H9 (cell line): ENCODE data around the gene C10orf62. TPM values are rescaled to one million over a fixed set of nuclear protein-coding genes. Genes with fewer than 3 reads are reported as not detected.

Experiments used
- DNase-seq: peaks from one replicate; pipeline ENCODE4 v3.0.0-alpha.2; 2017
- H2AFZ ChIP-seq: one replicate; pipeline ENCODE4 v1.6.1; 2013; ENCODE audit warnings: mild to moderate bottlenecking, low read length, control low read depth, moderate library complexity
- H2AK5ac ChIP-seq: 2 replicates; pipeline ENCODE4 v1.6.1; 2013; ENCODE audit warnings: low read length, control low read depth, mixed read lengths; ENCODE audit not compliant: insufficient read length
- H2BK120ac ChIP-seq: one replicate; pipeline ENCODE4 v1.6.1; 2013; ENCODE audit warnings: low read depth, mild to moderate bottlenecking, low read length, control low read depth, inconsistent platforms; ENCODE audit not compliant: poor library complexity, severe bottlenecking
- H2BK12ac ChIP-seq: 2 replicates; pipeline ENCODE4 v1.6.1; 2013; ENCODE audit warnings: low read length, control low read depth, mixed read lengths, low read depth; ENCODE audit not compliant: insufficient read length
- H2BK15ac ChIP-seq: 2 replicates; pipeline ENCODE4 v1.6.1; 2013; ENCODE audit warnings: low read depth, low read length, control low read depth
- H2BK20ac ChIP-seq: one replicate; pipeline ENCODE4 v1.6.1; 2013; ENCODE audit warnings: low read depth, mild to moderate bottlenecking, low read length, control low read depth, inconsistent platforms; ENCODE audit not compliant: poor library complexity, severe bottlenecking
- H2BK5ac ChIP-seq: 2 replicates; pipeline ENCODE4 v1.6.1; 2013; ENCODE audit warnings: low read length, control low read depth, mixed read lengths; ENCODE audit not compliant: insufficient read length
- H3K14ac ChIP-seq: 2 replicates; pipeline ENCODE4 v1.6.1; 2013; ENCODE audit warnings: low read length, control low read depth; ENCODE audit not compliant: insufficient read depth
- H3K18ac ChIP-seq: 2 replicates; pipeline ENCODE4 v1.6.1; 2013; ENCODE audit warnings: low read depth, mild to moderate bottlenecking, mixed read lengths, low read length, control low read depth; ENCODE audit not compliant: insufficient read length
- H3K23ac ChIP-seq: 2 replicates; pipeline ENCODE4 v1.6.1; 2013; ENCODE audit warnings: low read length, control low read depth, mixed read lengths, low read depth; ENCODE audit not compliant: insufficient read length
- H3K23me2 ChIP-seq: 2 replicates; pipeline ENCODE4 v1.6.1; 2013; ENCODE audit warnings: low read depth, mild to moderate bottlenecking, mixed read lengths, low read length, control low read depth; ENCODE audit not compliant: insufficient read length, poor library complexity, severe bottlenecking
- H3K27ac ChIP-seq: 2 replicates; pipeline ENCODE4 v1.5.1; 2013; ENCODE audit warnings: low read length, control low read depth, mixed read lengths, low read depth; ENCODE audit not compliant: insufficient read length
- H3K27me3 ChIP-seq: 2 replicates; pipeline ENCODE4 v1.6.1; 2013; ENCODE audit warnings: low read length, control low read depth, inconsistent platforms; ENCODE audit not compliant: insufficient read depth
- H3K4ac ChIP-seq: 2 replicates; pipeline ENCODE4 v1.6.1; 2013; ENCODE audit warnings: low read depth, mild to moderate bottlenecking, control low read depth, inconsistent platforms, low read length, moderate library complexity
- H3K4me1 ChIP-seq: 2 replicates; pipeline ENCODE4 v1.6.1; 2013; ENCODE audit warnings: low read length, control low read depth, inconsistent platforms; ENCODE audit not compliant: insufficient read depth
- H3K4me2 ChIP-seq: 2 replicates; pipeline ENCODE4 v1.6.1; 2013; ENCODE audit warnings: low read length, control low read depth, mixed read lengths; ENCODE audit not compliant: insufficient read length, insufficient read depth
- H3K56ac ChIP-seq: 2 replicates; pipeline ENCODE4 v1.6.1; 2013; ENCODE audit warnings: low read depth, mild to moderate bottlenecking, mixed read lengths, low read length, control low read depth; ENCODE audit not compliant: insufficient read length
- H3K79me1 ChIP-seq: 2 replicates; pipeline ENCODE4 v1.6.1; 2013; ENCODE audit warnings: low read depth, mild to moderate bottlenecking, moderate library complexity, low read length, control low read depth, inconsistent platforms; ENCODE audit not compliant: insufficient read depth, poor library complexity, severe bottlenecking
- H3K79me2 ChIP-seq: 2 replicates; pipeline ENCODE4 v1.6.1; 2013; ENCODE audit warnings: low read length, control low read depth, inconsistent platforms; ENCODE audit not compliant: insufficient read depth
- H3K9ac ChIP-seq: 2 replicates; pipeline ENCODE4 v1.6.1; 2013; ENCODE audit warnings: low read length, control low read depth, mixed read lengths; ENCODE audit not compliant: insufficient read length; ENCODE audit errors: extremely low read depth
- H3K9me3 ChIP-seq: one replicate; pipeline ENCODE4 v1.6.1; 2013; ENCODE audit warnings: low read depth, low read length, inconsistent platforms; ENCODE audit not compliant: control insufficient read depth
- H3T11ph ChIP-seq: one replicate; pipeline ENCODE4 v1.6.1; 2013; ENCODE audit warnings: mild to moderate bottlenecking, low read length, control low read depth, inconsistent platforms
- H4K20me1 ChIP-seq: one replicate; pipeline ENCODE4 v1.6.1; 2013; ENCODE audit not compliant: control insufficient read depth, insufficient read length, insufficient read depth
- H4K5ac ChIP-seq: 2 replicates; pipeline ENCODE4 v1.6.1; 2013; ENCODE audit warnings: low read depth, mild to moderate bottlenecking, mixed read lengths, low read length, control low read depth; ENCODE audit not compliant: insufficient read length
- H4K8ac ChIP-seq: replicated peaks from 2 replicates; pipeline ENCODE4 v1.6.1; 2013; ENCODE audit warnings: low read length, control low read depth, mixed read lengths, low read depth; ENCODE audit not compliant: insufficient read length
- H4K91ac ChIP-seq: 2 replicates; pipeline ENCODE4 v1.6.1; 2013; ENCODE audit warnings: low read depth, mild to moderate bottlenecking, moderate library complexity, mixed read lengths, low read length, control low read depth; ENCODE audit not compliant: insufficient read length
- H3K27ac Mint-ChIP-seq, 3 experiments: 2 replicates in 2 of 3; 3 replicates in 1 of 3; pipeline ENCODE4 v1.8.0; 2020 to 2021; ENCODE audit warnings: mixed read lengths in 3 of 3, mild to moderate bottlenecking in 1 of 3, moderate library complexity in 1 of 3
- H3K27me3 Mint-ChIP-seq: 2 replicates; pipeline ENCODE4 v1.8.0; 2021; ENCODE audit warnings: low read depth, mild to moderate bottlenecking, moderate library complexity, mixed read lengths
- H3K36me3 Mint-ChIP-seq, 3 experiments: 2 replicates in 2 of 3; 3 replicates in 1 of 3; pipeline ENCODE4 v1.8.0; 2020 to 2021; ENCODE audit warnings: low read depth in 3 of 3, mixed read lengths in 3 of 3; ENCODE audit not compliant: insufficient read depth in 1 of 3
- H3K4me1 Mint-ChIP-seq, 2 experiments: 2 replicates each; pipeline ENCODE4 v1.8.0; 2020; ENCODE audit warnings: mixed read lengths in 2 of 2
- H3K4me3 Mint-ChIP-seq, 2 experiments: 2 replicates in 1 of 2; 3 replicates in 1 of 2; pipeline ENCODE4 v1.8.0; 2020 to 2021; ENCODE audit warnings: mild to moderate bottlenecking in 2 of 2, mixed read lengths in 2 of 2, moderate library complexity in 1 of 2
- H3K9me3 Mint-ChIP-seq, 2 experiments: 2 replicates in 1 of 2; 3 replicates in 1 of 2; pipeline ENCODE4 v1.8.0; 2020; ENCODE audit warnings: mild to moderate bottlenecking in 2 of 2, mixed read lengths in 2 of 2, moderate library complexity in 1 of 2
- WGBS: extraction: QIAGEN DNeasy Blood & Tissue Kit; methylation state at CpG from one replicate; pipeline ENCODE4 v1.1.7; 2013; ENCODE audit warnings: missing lambda C conversion rate, low lambda C conversion rate, mixed read lengths; ENCODE audit not compliant: insufficient read length; ENCODE audit errors: extremely low coverage; 5-methylcytosine and 5-hydroxymethylcytosine counted together
- total RNA-seq: library from RNA; stranded (reverse); gene quantifications from 2 replicates; pipeline ENCODE4 v1.2.1, GENCODE V29; 2021
- TF ChIP-seq, protein P1 (sequence below): fragments of 200-600 bp; sonication (generic); conservative IDR thresholded peaks from 3 replicates; pipeline ENCODE4 v1.8.0; 2021; ENCODE audit warnings: antibody characterized with exemption, mild to moderate bottlenecking

Gene C10orf62
- total RNA-seq, 1 experiment from 2014 or later = 0.31 TPM

GRCh38 chr10:97563337-97563736, 26.2 kb upstream of the C10orf62 start:
- no peak overlapping the region for H3K14ac ChIP-seq
- H3K18ac ChIP-seq = no peak overlapping the region
- Mint-ChIP-seq H3K36me3 (peaks cover 12 to 15% (median 15%) of the 10 kb centered on the region in 3 experiments), H3K4me3 (no peak overlapping the region), H3K4me1 (peaks cover 7 to 9% of the 10 kb centered on the region in 2 experiments; a peak in 3 of 4 replicates), H3K27ac (no peak overlapping the region), H3K27me3 (no peaks in the 10 kb centered on the region), H3K9me3 (peaks cover 15 to 27% of the 10 kb centered on the region in 2 experiments)
- H3K4me1 ChIP-seq = no peaks in the 10 kb centered on the region
- H4K8ac ChIP-seq = no peak overlapping the region
- no peak overlapping the region for H2BK120ac ChIP-seq
- H3K27ac ChIP-seq = no peak overlapping the region
- H4K91ac ChIP-seq = no peak overlapping the region
- DNase-seq = no peak
- no peak overlapping the region for H3K4ac ChIP-seq
- no peaks in the 10 kb centered on the region for H3K9me3 ChIP-seq
- H3K9ac ChIP-seq = no peak overlapping the region
- H3K27me3 ChIP-seq = no peaks in the 10 kb centered on the region
- no peaks in the 10 kb centered on the region for H3K79me1 ChIP-seq
- H3K79me2 ChIP-seq = no peaks in the 10 kb centered on the region
- TF ChIP-seq, protein P1, sequence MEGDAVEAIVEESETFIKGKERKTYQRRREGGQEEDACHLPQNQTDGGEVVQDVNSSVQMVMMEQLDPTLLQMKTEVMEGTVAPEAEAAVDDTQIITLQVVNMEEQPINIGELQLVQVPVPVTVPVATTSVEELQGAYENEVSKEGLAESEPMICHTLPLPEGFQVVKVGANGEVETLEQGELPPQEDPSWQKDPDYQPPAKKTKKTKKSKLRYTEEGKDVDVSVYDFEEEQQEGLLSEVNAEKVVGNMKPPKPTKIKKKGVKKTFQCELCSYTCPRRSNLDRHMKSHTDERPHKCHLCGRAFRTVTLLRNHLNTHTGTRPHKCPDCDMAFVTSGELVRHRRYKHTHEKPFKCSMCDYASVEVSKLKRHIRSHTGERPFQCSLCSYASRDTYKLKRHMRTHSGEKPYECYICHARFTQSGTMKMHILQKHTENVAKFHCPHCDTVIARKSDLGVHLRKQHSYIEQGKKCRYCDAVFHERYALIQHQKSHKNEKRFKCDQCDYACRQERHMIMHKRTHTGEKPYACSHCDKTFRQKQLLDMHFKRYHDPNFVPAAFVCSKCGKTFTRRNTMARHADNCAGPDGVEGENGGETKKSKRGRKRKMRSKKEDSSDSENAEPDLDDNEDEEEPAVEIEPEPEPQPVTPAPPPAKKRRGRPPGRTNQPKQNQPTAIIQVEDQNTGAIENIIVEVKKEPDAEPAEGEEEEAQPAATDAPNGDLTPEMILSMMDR = no peak
- H2BK12ac ChIP-seq = no peak overlapping the region
- no peak overlapping the region for H2AK5ac ChIP-seq
- H2AFZ ChIP-seq = no peak overlapping the region
- no peak overlapping the region for H2BK5ac ChIP-seq
- no CpG with 5 or more reads among the region's 4 CpGs for WGBS
- H2BK15ac ChIP-seq = no peak overlapping the region
- no peak overlapping the region for H3K56ac ChIP-seq
- H3T11ph ChIP-seq = no peak overlapping the region
- H3K23me2 ChIP-seq = no peaks in the 10 kb centered on the region
- no peaks in the 10 kb centered on the region for H4K20me1 ChIP-seq
- H3K23ac ChIP-seq = no peak overlapping the region
- no peak overlapping the region for H2BK20ac ChIP-seq
- H3K4me2 ChIP-seq = no peak overlapping the region
- H4K5ac ChIP-seq = no peak overlapping the region
